ENCODE measurements around the gene FEM1A.
A peak's percentile ranks its signal among the peaks of the same experiment; 100 is the strongest.
"Not testable (repeated sequence)": the region's sequence is repeated elsewhere in the genome, so short reads cannot be mapped to it uniquely, and the experiment has no call there.

FEM1A gene

GRCh38 chr19:4791183-4792018 lies at the start of gene FEM1A:
Gene FEM1A, plus strand, starts transcription at chr19:4791734. Its CDS starts 121 bp downstream, at chr19:4791855.
- DNase-seq (ENCODE audit: low read depth): peak; percentile 99

GRCh38 chr19:4742723-4743646 lies 48.5 kb upstream of the FEM1A start:
- DNase-seq (ENCODE audit: low read depth): no peak

- no peak for DNase-seq (ENCODE audit: low read depth)
These were observed 46.9 kb upstream of the FEM1A start for GRCh38 chr19:4744451-4745174.

GRCh38 chr19:4745175-4745574 lies 46.4 kb upstream of the FEM1A start:
- not testable (repeated sequence) for DNase-seq (ENCODE audit: low read depth)

- no peak for DNase-seq (ENCODE audit: low read depth)
These were observed 45.5 kb upstream of the FEM1A start for GRCh38 chr19:4745986-4746385.

GRCh38 chr19:4748185-4748584 lies 43.3 kb upstream of the FEM1A start:
- DNase-seq (ENCODE audit: low read depth): no peak

- no peak for DNase-seq (ENCODE audit: low read depth)
These were observed 42.9 kb upstream of the FEM1A start for GRCh38 chr19:4748589-4748988.

GRCh38 chr19:4749870-4750590 lies 41.5 kb upstream of the FEM1A start:
- no peak for DNase-seq (ENCODE audit: low read depth)

GRCh38 chr19:4754248-4754647 lies 37.3 kb upstream of the FEM1A start:
- DNase-seq (ENCODE audit: low read depth): no peak

- DNase-seq (ENCODE audit: low read depth): no peak
These were observed 36.1 kb upstream of the FEM1A start for GRCh38 chr19:4755459-4755858.

- no peak for DNase-seq (ENCODE audit: low read depth)
These were observed 33.5 kb upstream of the FEM1A start for GRCh38 chr19:4758082-4758481.

- DNase-seq (ENCODE audit: low read depth): no peak
These were observed 32.9 kb upstream of the FEM1A start for GRCh38 chr19:4758659-4759058.

GRCh38 chr19:4759388-4760284 lies 31.9 kb upstream of the FEM1A start:
- DNase-seq (ENCODE audit: low read depth): peak; percentile 39

- DNase-seq (ENCODE audit: low read depth): no peak
These were observed 31.3 kb upstream of the FEM1A start for GRCh38 chr19:4760285-4760650.

- no peak for DNase-seq (ENCODE audit: low read depth)
These were observed 28.5 kb upstream of the FEM1A start for GRCh38 chr19:4763021-4763420.

- DNase-seq (ENCODE audit: low read depth): no peak
These were observed 27.2 kb upstream of the FEM1A start for GRCh38 chr19:4764393-4764660.

GRCh38 chr19:4768934-4769777 lies 22.4 kb upstream of the FEM1A start:
- peak; percentile 65 for DNase-seq (ENCODE audit: low read depth)

GRCh38 chr19:4772566-4772965 lies 19.0 kb upstream of the FEM1A start:
- no peak for DNase-seq (ENCODE audit: low read depth)

GRCh38 chr19:4773047-4773640 lies 18.4 kb upstream of the FEM1A start:
- no peak for DNase-seq (ENCODE audit: low read depth)

- DNase-seq (ENCODE audit: low read depth): no peak
These were observed 17.4 kb upstream of the FEM1A start for GRCh38 chr19:4774136-4774535.

Measured in activated T-cell treated with anti-CD3 and anti-CD28 coated beads for 24 hours (primary cell).